Fibroblast of lung (primary cell): ENCODE data around the gene ATG14.

ENCODE experiments used
- EZH2 ChIP-seq: IDR thresholded peaks from 2 replicates; pipeline ENCODE4 v1.5.1; 2012; ENCODE audit warnings: low read length, control low read depth, mild to moderate bottlenecking; ENCODE audit errors: missing control alignments
- TF ChIP-seq, protein P1 (sequence below), 2 donors: IDR thresholded peaks in 1 of 2; conservative IDR thresholded peaks in 1 of 2; 1 replicate in 1 of 2; 2 replicates in 1 of 2; pipeline ENCODE4 v1.5.1; 2011 to 2012; ENCODE audit warnings: low read length in 2 of 2, control low read depth in 1 of 2, inconsistent platforms in 1 of 2, low read depth in 1 of 2, mild to moderate bottlenecking in 1 of 2

DNA sequence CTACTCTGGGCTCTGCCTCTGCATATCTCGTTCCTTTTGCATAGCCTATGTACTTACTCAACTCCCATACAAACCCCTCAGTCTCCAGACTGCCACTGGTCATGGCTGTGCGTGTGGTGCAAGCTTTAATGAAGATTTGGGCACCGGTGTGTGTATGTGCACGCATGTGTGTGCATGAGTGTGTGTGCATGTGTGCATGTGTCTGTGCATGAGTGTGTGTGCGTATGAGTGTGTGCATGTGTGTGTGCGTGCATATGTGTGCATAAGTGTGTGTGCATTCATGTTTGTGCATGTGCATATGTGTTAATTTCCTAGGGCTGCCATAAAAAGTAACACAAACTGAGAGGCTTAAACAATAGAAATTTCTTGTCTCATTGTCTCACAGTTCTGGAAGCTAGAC lies 45.9 kb upstream of the ATG14 start:
- TF ChIP-seq, protein P1, sequence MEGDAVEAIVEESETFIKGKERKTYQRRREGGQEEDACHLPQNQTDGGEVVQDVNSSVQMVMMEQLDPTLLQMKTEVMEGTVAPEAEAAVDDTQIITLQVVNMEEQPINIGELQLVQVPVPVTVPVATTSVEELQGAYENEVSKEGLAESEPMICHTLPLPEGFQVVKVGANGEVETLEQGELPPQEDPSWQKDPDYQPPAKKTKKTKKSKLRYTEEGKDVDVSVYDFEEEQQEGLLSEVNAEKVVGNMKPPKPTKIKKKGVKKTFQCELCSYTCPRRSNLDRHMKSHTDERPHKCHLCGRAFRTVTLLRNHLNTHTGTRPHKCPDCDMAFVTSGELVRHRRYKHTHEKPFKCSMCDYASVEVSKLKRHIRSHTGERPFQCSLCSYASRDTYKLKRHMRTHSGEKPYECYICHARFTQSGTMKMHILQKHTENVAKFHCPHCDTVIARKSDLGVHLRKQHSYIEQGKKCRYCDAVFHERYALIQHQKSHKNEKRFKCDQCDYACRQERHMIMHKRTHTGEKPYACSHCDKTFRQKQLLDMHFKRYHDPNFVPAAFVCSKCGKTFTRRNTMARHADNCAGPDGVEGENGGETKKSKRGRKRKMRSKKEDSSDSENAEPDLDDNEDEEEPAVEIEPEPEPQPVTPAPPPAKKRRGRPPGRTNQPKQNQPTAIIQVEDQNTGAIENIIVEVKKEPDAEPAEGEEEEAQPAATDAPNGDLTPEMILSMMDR (conservative IDR thresholded peaks at IDR 0.05 in 1 of 2, IDR thresholded peaks at IDR 0.05 in 1 of 2; ENCODE audit: low read depth in 1 of 2, low read length in 2 of 2): no peak
- TF ChIP-seq EZH2: no peak
